CD4-positive, CD25-positive, alpha-beta regulatory T cell (primary cell): ENCODE measurements around the gene MAGEB17. TPM values are rescaled to one million over a fixed set of nuclear protein-coding genes. Genes with fewer than 3 reads are reported as not detected.
A peak's percentile ranks its signal among the peaks of the same experiment; 100 is the strongest.
"Not testable (repeated sequence)": the region's sequence is repeated elsewhere in the genome, so short reads cannot be mapped to it uniquely, and the experiment has no call there.

Experiments
- ATAC-seq, 2 donors: fragments of 150-1000 bp; cut with Tn5 transposase; one replicate each; pipeline ENCODE4 v1.10.0; 2021; ENCODE audit warnings: low read depth in 2 of 2, moderate number of reproducible peaks in 2 of 2, moderate library complexity in 1 of 2
- DNase-seq, 3 donors: peaks; one replicate each; pipeline versions ENCODE4 v3.0.0 to v3.0.0-alpha.2; 2012 to 2022; ENCODE audit warnings: mixed read lengths in 1 of 3
- H3K27ac ChIP-seq: one replicate; pipeline ENCODE4 v1.7.0; 2013; ENCODE audit warnings: mild to moderate bottlenecking, low read length; ENCODE audit not compliant: insufficient read depth, poor library complexity, severe bottlenecking
- H3K27me3 ChIP-seq: one replicate; pipeline ENCODE4 v1.7.0; 2013; ENCODE audit warnings: low read length; ENCODE audit not compliant: control insufficient read depth, insufficient read depth
- H3K36me3 ChIP-seq: one replicate; pipeline ENCODE4 v1.7.0; 2013; ENCODE audit warnings: mild to moderate bottlenecking, low read length, moderate library complexity; ENCODE audit not compliant: control insufficient read depth, insufficient read depth
- H3K4me1 ChIP-seq: 2 replicates; pipeline ENCODE4 v1.7.0; 2013; ENCODE audit warnings: mild to moderate bottlenecking, low read length; ENCODE audit not compliant: insufficient read depth, control insufficient read depth, poor library complexity, severe bottlenecking
- H3K4me3 ChIP-seq: one replicate; pipeline ENCODE4 v1.7.0; 2013; ENCODE audit warnings: low read depth, mild to moderate bottlenecking, low read length, moderate library complexity
- H3K9me3 ChIP-seq, 2 experiments: 1 replicate in 1 of 2; 2 replicates in 1 of 2; pipeline ENCODE4 v1.7.0; 2013; ENCODE audit warnings: low read length in 2 of 2, mild to moderate bottlenecking in 1 of 2, moderate library complexity in 1 of 2; ENCODE audit not compliant: control insufficient read depth in 2 of 2
- H3K27ac Mint-ChIP-seq, 3 donors: one replicate each; pipeline ENCODE4 v1.8.0; 2020 to 2022; ENCODE audit warnings: mild to moderate bottlenecking in 3 of 3, mixed read lengths in 3 of 3, moderate library complexity in 2 of 3
- H3K27me3 Mint-ChIP-seq: one replicate; pipeline ENCODE4 v1.8.0; 2022; ENCODE audit warnings: mild to moderate bottlenecking, mixed read lengths
- H3K36me3 Mint-ChIP-seq: one replicate; pipeline ENCODE4 v1.8.0; 2020; ENCODE audit warnings: mixed read lengths
- H3K4me1 Mint-ChIP-seq, 4 donors: one replicate each; pipeline ENCODE4 v1.8.0; 2020 to 2022; ENCODE audit warnings: mixed read lengths in 4 of 4, mild to moderate bottlenecking in 1 of 4
- H3K4me3 Mint-ChIP-seq, 4 donors: one replicate each; pipeline ENCODE4 v1.8.0; 2020 to 2022; ENCODE audit warnings: mild to moderate bottlenecking in 4 of 4, mixed read lengths in 4 of 4, moderate library complexity in 3 of 4
- H3K9me3 Mint-ChIP-seq, 7 donors: one replicate each; pipeline ENCODE4 v1.8.0; 2020 to 2022; ENCODE audit warnings: mixed read lengths in 7 of 7, mild to moderate bottlenecking in 3 of 7, moderate library complexity in 2 of 7
- polyA plus RNA-seq, 4 donors: library from polyadenylated mRNA; unstranded; fragments of 300-500 nt; fragmentation: Illumina TruSeq; gene quantifications; one replicate each; pipeline ENCODE4 v1.2.3, GENCODE V29; 2021
- total RNA-seq: library from RNA; stranded (reverse); gene quantifications from one replicate; pipeline ENCODE4 v1.2.3, GENCODE V29; 2022

Gene MAGEB17
- total and polyA plus RNA-seq, 5 donors from 2014 or later: not detected

DNA sequence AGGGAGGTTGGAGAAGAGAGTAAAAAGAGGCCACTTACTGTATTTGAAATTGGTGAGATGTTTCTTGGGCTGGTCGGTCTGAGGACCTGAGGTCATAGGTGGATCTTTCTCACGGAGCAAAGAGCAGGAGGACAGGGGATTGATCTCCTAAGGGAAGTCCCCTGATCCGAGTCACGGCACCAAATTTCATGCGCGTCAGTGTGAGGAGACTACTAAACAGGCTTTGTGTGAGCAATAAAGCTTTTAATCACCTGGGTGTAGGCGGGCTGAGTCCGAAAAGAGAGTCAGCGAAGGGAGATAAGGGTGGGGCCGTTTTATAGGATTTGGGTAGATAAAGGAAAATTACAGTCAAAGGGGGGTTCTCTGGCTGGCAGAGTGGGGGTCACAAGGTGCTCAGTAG is 16.6 kb downstream of the MAGEB17 start:
- not testable (repeated sequence) for H3K4me3 Mint-ChIP-seq, ATAC-seq, H3K9me3 Mint-ChIP-seq, H3K36me3 Mint-ChIP-seq, DNase-seq, H3K4me1 ChIP-seq, H3K27me3 ChIP-seq, H3K4me1 Mint-ChIP-seq, H3K27ac Mint-ChIP-seq, H3K27ac ChIP-seq, H3K27me3 Mint-ChIP-seq, H3K9me3 ChIP-seq, H3K36me3 ChIP-seq, H3K4me3 ChIP-seq

- Histone ChIP-seq H3K27me3 (no peaks in the 10 kb centered on the region), H3K9me3 (no peaks in the 10 kb centered on the region), H3K4me1 (no peaks in the 10 kb centered on the region), H3K27ac (no peak overlapping the region), H3K4me3 (no peak overlapping the region), H3K36me3 (no peaks in the 10 kb centered on the region)
- no peaks in the 10 kb centered on the region for H3K4me1 Mint-ChIP-seq
- peak overlapping the region in 1 of 3 donors; percentile 10 for H3K27ac Mint-ChIP-seq
- DNase-seq (peak in 1 of 3 donors; percentile 8), ATAC-seq (peak in 1 of 2 donors; percentile 25)
- no peaks in the 10 kb centered on the region for H3K36me3 Mint-ChIP-seq
- H3K4me3 Mint-ChIP-seq: no peak overlapping the region
- H3K27me3 Mint-ChIP-seq: no peaks in the 10 kb centered on the region
- H3K9me3 Mint-ChIP-seq: no peaks in the 10 kb centered on the region
These were observed 18.4 kb downstream of the MAGEB17 start for GRCh38 chrX:16185725-16186136.

GRCh38 chrX:16186380-16187007 is 19.2 kb downstream of the MAGEB17 start:
- no peak for ATAC-seq
- Histone ChIP-seq H3K4me1 (no peaks in the 10 kb centered on the region), H3K27me3 (no peaks in the 10 kb centered on the region), H3K36me3 (no peaks in the 10 kb centered on the region), H3K27ac (no peak overlapping the region), H3K9me3 (no peaks in the 10 kb centered on the region), H3K4me3 (no peak overlapping the region)
- DNase-seq: no peak
- H3K36me3 Mint-ChIP-seq: no peaks in the 10 kb centered on the region
- H3K4me3 Mint-ChIP-seq: no peak overlapping the region
- H3K9me3 Mint-ChIP-seq: no peaks in the 10 kb centered on the region
- no peaks in the 10 kb centered on the region for H3K4me1 Mint-ChIP-seq
- H3K27ac Mint-ChIP-seq: no peak overlapping the region
- H3K27me3 Mint-ChIP-seq: no peaks in the 10 kb centered on the region

DNA sequence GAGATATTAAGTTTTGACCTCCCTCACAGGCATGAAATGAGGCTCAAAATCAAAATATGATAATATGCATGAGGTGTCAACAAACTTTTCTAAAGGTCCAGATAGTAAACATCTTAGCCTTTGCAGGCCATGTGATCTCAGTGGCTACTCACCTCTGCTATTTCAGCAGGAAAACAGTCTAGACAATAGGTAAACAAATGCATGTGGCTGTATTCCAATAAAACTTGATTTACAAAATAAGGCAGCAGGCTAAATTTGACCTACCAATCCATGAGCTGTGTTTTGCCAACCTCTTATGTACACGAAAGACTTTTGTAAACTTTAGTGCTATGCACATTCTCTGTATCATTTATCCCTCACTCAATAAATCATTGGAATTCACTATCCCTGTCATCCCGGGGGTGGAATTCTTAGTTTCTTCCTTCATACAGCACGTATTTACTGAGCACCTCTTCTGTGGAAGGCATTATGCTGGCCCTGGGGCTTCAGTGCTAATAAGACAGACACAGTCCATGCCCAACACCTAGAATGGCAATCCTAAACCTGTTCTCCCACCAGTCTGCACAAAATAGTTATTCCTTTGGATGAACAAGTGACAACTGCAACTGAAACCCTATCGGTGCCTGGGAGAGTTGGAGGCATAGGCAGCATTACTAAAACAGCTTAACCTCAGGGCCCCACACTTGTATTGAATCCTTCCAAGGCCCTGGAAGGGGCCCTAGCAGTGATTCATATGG is 19.9 kb downstream of the MAGEB17 start:
- Histone ChIP-seq H3K27me3 (no peaks in the 10 kb centered on the region), H3K4me3 (no peak overlapping the region), H3K36me3 (no peaks in the 10 kb centered on the region), H3K9me3 (no peaks in the 10 kb centered on the region), H3K27ac (no peak overlapping the region), H3K4me1 (no peaks in the 10 kb centered on the region)
- Mint-ChIP-seq H3K9me3 (no peaks in the 10 kb centered on the region), H3K4me3 (no peak overlapping the region), H3K36me3 (no peaks in the 10 kb centered on the region), H3K27me3 (no peaks in the 10 kb centered on the region), H3K27ac (no peak overlapping the region), H3K4me1 (no peaks in the 10 kb centered on the region)
- ATAC-seq (no peak), DNase-seq (no peak)

GRCh38 chrX:16188687-16189086 is 21.4 kb downstream of the MAGEB17 start:
- no peaks in the 10 kb centered on the region for H3K9me3 Mint-ChIP-seq
- Histone ChIP-seq H3K36me3 (no peaks in the 10 kb centered on the region), H3K27me3 (no peaks in the 10 kb centered on the region), H3K9me3 (no peaks in the 10 kb centered on the region), H3K4me3 (no peak overlapping the region), H3K27ac (no peak overlapping the region), H3K4me1 (no peaks in the 10 kb centered on the region)
- H3K4me3 Mint-ChIP-seq: no peak overlapping the region
- no peak overlapping the region for H3K27ac Mint-ChIP-seq
- no peak for ATAC-seq
- DNase-seq: no peak
- no peaks in the 10 kb centered on the region for H3K27me3 Mint-ChIP-seq
- H3K36me3 Mint-ChIP-seq: no peaks in the 10 kb centered on the region
- no peaks in the 10 kb centered on the region for H3K4me1 Mint-ChIP-seq

DNA sequence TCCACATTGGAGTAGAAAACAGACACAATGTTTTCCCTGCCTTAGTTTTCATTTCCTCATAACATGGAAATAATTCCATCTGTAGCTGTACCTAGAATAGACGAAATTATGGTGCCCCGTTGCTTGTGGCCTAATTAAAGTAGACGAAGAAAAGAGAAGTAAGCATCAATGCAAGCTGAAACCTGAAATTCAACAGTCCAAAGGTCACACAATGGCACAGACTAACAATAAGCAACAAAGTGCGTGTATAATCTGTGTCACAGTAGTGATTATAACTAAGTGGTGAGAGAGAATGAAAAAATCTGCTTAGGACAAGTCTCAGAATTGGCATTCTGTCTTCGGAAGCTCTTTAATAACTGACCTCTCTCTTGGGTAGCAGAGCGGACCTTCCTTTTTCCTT is 24.3 kb downstream of the MAGEB17 start:
- H3K4me1 ChIP-seq: no peaks in the 10 kb centered on the region

GRCh38 chrX:16196829-16197228 is 29.5 kb downstream of the MAGEB17 start:
- Mint-ChIP-seq H3K27me3 (no peaks in the 10 kb centered on the region), H3K36me3 (no peaks in the 10 kb centered on the region), H3K27ac (no peak overlapping the region), H3K4me1 (peaks cover 0 to 2% (median 0%) of the 10 kb centered on the region in 4 donors), H3K4me3 (no peak overlapping the region), H3K9me3 (no peaks in the 10 kb centered on the region)
- H3K4me3 ChIP-seq: no peak overlapping the region
- no peak overlapping the region for H3K27ac ChIP-seq
- DNase-seq: no peak
- H3K27me3 ChIP-seq: no peaks in the 10 kb centered on the region
- no peaks in the 10 kb centered on the region for H3K4me1 ChIP-seq
- ATAC-seq: no peak
- no peaks in the 10 kb centered on the region for H3K9me3 ChIP-seq
- H3K36me3 ChIP-seq: no peaks in the 10 kb centered on the region

More for the DNA sequence above, 24.3 kb downstream of the MAGEB17 start:
- Mint-ChIP-seq H3K36me3 (no peaks in the 10 kb centered on the region), H3K4me3 (no peak overlapping the region), H3K27ac (no peak overlapping the region), H3K27me3 (no peaks in the 10 kb centered on the region), H3K9me3 (no peaks in the 10 kb centered on the region), H3K4me1 (no peaks in the 10 kb centered on the region)
- Histone ChIP-seq H3K4me3 (no peak overlapping the region), H3K27ac (no peak overlapping the region), H3K9me3 (no peaks in the 10 kb centered on the region), H3K36me3 (no peaks in the 10 kb centered on the region), H3K27me3 (no peaks in the 10 kb centered on the region)
- no peak for DNase-seq
- no peak for ATAC-seq

GRCh38 chrX:16199343-16199742 is 32.1 kb downstream of the MAGEB17 start:
- H3K4me3 ChIP-seq: no peak overlapping the region
- no peak overlapping the region for H3K27ac ChIP-seq
- no peaks in the 10 kb centered on the region for H3K36me3 ChIP-seq
- DNase-seq (no peak), ATAC-seq (no peak)
- H3K4me3 Mint-ChIP-seq: no peak overlapping the region
- H3K27me3 ChIP-seq: no peaks in the 10 kb centered on the region
- H3K27ac Mint-ChIP-seq: no peak overlapping the region
- H3K4me1 ChIP-seq: no peaks in the 10 kb centered on the region
- H3K9me3 Mint-ChIP-seq: peaks cover 0 to 4% (median 0%) of the 10 kb centered on the region in 7 donors
- no peaks in the 10 kb centered on the region for H3K36me3 Mint-ChIP-seq
- no peaks in the 10 kb centered on the region for H3K9me3 ChIP-seq
- no peaks in the 10 kb centered on the region for H3K27me3 Mint-ChIP-seq
- H3K4me1 Mint-ChIP-seq: peaks cover 0 to 2% (median 0%) of the 10 kb centered on the region in 4 donors
